ENCODE measurements around the gene SDK2.

- TF ChIP-seq, protein P1, sequence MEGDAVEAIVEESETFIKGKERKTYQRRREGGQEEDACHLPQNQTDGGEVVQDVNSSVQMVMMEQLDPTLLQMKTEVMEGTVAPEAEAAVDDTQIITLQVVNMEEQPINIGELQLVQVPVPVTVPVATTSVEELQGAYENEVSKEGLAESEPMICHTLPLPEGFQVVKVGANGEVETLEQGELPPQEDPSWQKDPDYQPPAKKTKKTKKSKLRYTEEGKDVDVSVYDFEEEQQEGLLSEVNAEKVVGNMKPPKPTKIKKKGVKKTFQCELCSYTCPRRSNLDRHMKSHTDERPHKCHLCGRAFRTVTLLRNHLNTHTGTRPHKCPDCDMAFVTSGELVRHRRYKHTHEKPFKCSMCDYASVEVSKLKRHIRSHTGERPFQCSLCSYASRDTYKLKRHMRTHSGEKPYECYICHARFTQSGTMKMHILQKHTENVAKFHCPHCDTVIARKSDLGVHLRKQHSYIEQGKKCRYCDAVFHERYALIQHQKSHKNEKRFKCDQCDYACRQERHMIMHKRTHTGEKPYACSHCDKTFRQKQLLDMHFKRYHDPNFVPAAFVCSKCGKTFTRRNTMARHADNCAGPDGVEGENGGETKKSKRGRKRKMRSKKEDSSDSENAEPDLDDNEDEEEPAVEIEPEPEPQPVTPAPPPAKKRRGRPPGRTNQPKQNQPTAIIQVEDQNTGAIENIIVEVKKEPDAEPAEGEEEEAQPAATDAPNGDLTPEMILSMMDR (IDR thresholded peaks at IDR 0.05; ENCODE audit: poor library complexity): no peak
- TF ChIP-seq EZH2 (IDR thresholded peaks at IDR 0.05; ENCODE audit: borderline replicate concordance): no peak
Measured at GRCh38 chr17:73368085-73368631, 276.1 kb downstream of the SDK2 start.

Data from hepatocyte (in vitro differentiated cells).